NCI-H2196 (cell line): ENCODE measurements around the gene GLRX5.

ENCODE experiments used
- DNase-seq: peaks from one replicate; lab custom pipeline; 2025; ENCODE audit not compliant: unreplicated experiment; lab: John Stamatoyannopoulos, UW

GLRX5 gene

DNA sequence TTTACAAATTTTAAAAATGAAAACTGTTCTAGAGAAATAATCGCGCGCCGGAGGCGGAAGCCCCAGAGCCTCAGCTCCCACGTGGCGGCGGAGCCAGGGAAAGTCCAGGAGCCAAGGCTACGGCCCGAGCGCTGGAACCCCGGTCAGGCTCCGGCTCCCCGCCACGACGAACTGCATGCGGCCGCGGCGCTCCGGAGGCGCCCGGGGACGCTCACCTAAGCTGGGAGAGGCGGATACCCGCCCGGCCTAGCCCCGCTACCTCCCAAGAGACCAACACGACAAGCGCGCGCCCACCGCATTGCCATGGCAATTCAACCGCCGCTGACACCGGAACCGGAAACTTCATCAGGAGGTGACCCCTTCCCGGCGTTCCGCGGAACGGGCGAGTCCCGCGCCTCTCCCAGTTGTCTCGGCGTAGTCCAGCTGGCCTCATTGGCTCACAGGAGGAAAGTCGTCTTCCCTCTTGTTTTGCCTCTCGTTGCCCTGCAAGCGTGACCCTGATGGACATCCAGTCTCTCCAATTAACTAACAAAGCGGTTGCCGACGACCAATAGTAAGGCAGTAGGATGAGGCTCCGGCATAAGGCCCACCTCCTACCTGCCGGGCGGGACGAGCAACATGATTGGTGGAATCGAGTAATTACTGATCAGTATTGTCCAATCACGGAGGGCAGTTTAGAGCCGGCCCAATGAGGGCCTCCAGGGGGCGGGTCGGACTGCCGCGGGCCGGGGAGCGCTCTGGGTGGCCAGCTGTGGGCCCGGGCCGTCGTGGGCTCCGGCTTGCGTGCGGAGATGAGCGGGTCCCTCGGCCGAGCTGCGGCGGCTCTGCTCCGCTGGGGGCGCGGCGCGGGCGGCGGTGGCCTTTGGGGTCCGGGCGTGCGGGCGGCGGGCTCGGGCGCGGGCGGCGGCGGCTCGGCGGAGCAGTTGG, at the start of gene GLRX5:
Gene GLRX5, plus strand, starts transcription at position 752 of the 927 bp plus-strand sequence. Its CDS starts 40 bp downstream, at position 792.
- peak; percentile 97 for DNase-seq

DNA sequence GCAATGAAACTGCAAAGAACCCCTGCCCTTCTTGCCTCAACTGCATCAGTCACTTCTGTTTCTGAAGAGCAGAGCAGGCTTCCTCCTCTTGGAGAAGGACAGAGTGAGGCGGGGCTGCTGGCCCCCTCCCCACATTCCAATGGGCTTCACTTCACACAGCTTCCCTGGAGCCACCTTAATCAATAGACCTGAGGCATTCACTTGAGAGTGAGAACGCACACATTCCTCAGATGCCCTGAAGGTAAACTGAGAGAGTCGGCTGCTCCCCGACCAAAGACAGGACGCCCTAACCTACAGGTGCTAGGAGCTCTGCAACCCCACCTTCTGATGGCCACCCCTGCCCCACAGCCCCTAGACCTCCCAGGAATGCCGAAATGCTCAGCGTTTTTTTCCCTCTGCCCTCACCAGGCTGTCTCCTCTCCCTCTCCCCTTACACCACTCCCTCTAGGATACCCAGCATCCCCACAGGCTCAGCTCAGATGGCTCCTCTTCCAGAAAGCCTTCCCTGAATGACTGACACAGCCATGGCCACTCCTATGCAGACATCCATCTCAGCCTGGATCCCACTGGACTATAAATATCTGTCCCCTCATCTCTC, 49.5 kb upstream of the GLRX5 start:
- DNase-seq, result no peak

DNA sequence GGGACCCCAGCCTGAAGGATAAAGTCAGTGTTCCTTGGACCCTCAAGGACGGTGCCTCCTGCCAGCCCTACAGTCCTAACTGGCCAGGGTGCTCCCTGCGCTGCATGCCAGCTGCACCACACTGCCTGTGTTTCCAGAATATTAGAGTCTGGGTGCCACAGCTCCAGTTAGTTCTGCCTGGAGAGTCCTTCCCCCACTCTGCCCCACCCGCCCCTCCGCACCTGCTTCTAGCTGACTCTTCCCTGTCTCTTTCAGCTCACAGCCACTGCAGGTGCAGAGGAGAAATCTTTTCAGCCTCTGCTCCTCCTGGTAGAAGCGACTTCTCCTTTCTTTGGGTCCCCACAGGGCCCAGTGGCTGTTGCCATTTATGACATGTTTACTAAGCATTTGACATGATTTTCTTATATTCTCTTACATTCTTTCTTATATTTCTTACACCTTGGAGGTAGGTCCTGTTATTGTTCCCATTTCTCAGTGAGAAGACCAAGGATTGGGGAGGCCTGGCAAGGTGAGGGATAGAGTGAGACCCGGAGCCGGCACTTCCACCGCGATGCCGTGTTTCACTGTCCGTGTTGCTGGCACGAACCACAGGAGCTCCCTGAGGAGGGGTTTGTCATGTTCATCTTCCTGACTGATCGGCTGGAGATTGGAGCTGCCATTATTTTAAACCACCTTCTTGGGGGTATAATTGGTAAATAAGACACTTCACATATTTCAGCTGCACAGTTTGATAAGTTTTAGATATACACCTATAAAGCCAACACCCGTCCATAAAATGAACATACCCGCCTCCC, 47.8 kb upstream of the GLRX5 start:
- no peak for DNase-seq

DNA sequence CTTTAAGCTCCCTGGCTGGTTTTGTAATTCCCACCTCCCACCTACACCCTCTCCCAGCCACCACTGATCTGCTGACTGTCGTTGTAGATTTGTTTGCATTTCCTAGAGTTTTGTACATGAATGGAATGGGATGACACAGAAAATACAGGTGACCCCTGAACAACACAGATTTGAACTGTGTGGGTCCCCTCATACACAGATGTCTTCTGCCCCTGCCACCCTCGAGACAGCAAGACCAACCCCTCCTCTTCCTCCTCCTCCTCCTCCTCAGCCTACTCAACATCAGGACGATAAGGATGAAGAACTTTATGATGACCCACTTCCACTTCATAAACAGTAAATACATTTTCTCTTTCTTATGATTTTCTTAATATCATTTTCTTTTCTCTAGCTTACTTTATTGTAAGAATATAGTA, 47.2 kb upstream of the GLRX5 start:
- DNase-seq, result no peak

DNA sequence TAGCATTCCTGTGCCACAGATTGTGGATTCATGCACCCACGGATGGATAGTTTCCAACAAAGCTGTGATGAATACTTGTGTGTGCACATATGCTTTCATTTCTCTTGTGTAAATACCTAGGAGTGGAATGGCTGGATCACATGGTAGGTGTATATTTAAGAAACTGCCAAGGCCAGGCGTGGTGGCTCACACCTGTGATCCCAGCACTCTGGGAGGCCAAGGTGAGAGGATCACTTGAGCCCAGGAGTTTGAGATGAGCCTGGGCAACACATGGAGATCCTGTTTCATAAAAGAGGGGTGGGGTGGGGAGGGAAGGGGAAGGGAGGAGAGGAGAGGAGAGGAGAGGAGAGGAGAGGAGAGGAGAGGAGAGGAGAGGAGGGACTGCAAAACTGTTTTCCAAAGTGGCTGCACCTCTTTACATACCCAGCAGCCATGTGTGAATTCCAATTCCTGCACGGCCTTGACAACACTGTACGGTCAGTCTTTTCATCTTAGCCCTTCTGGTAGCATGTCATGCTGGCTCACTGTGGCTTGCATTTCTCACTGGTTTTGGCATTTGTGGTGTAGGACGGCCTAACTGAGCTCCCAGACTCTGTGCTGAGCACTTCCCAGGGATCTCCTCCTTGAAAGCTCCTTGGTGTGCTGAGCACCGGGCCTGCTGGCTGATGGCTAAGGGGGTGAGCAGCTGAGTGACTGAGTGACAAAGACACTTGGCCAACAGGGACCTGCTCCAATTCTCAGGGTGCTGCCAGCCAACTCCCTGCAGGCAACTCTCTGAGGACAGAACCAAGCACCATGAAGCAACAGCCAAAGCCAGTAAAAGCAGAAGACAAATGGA, 46.3 kb upstream of the GLRX5 start:
- DNase-seq, result no peak

DNA sequence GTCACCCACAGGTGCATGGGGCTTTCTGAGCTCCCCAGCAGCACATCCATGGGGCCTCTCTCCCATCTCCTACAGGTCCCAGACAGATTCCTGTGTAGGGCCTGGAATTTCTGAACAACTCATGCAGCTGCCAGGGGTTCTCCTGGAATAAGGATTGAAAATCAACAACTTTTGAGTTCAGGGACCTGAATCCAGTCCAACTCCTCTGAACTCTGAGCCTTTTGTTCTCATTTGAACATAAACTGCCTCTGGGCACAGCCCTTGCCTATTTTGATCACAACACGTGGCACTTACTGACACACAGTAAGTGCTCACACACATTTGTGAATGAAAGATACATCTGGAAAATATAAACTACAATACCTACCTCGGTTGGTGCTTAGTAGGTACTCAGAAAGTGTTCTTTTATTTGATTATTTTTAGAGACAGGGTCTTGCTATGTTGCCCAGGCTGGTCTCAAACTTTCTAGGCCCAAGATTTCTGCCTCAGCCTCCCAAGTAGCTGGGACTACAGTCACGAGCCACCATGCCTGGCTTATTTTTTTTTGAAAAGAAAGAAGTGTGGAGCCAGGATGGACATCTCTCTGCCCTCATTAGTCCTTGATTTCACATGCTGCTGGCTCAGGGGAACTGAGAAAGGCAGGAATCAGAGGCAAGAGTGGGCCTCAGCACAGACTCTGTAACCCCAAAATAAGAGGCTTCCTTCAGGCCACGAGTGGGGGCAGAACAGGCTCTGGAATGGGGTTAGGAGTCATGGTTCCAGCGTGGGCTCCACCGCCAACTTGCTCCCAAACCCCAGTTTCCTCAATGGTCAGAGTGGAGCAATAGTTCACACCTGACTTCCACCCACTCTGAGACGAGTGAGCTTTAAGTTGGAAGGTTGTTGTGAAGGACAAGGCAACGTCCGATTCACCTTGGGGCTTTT, 45.4 kb upstream of the GLRX5 start:
- DNase-seq, result no peak

DNA sequence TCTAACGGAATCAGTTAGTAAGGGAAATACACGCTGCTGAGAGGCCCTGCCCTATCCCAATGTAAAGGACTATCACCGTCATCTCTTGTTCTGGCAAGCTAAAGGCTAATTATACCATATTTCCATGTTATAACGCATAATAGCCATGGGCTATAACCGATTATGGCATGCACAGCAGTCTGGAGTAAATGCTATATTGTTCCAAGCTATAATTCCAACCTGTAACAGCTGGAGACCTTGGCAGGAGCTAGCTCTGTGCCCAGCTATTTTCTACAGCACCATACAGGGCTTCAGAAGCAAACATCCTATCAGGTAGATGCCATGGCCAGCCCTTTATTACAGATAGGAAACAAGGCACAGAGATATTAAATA, 44.7 kb upstream of the GLRX5 start:
- no peak for DNase-seq

DNA sequence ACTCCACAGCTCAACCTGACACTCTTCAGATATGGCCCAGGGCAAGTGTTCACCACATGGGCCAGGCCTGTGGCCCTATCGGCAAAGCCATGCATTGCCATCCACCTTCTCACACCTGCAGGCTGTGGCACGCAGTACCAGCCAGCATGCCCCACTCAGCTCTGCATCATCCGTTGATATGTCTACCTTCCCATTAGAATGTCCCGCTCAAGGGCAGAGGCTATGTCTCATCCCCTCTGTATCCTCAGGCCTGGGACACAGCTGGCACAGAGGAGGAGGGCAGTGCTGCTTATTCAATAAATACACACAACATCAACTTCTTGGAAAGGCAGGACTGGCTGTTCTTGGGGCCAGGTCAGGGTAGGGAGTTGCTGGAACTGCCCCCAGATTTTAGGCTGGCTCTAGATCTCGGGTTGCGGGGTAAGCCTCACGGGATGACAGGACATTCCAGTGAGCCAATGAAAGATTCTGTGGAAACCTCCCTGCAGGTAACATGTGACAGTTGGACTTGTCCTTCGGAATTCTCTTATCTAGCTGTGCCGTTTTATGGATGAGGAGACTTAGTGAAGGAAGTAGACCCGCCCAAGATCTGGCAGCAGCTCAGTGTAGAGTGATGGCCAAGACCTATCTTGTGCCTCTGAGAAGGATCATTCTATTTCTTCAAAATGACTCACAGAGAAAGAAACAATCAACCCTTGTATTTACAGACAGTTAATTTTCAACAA, 44.0 kb upstream of the GLRX5 start:
- DNase-seq, result no peak

DNA sequence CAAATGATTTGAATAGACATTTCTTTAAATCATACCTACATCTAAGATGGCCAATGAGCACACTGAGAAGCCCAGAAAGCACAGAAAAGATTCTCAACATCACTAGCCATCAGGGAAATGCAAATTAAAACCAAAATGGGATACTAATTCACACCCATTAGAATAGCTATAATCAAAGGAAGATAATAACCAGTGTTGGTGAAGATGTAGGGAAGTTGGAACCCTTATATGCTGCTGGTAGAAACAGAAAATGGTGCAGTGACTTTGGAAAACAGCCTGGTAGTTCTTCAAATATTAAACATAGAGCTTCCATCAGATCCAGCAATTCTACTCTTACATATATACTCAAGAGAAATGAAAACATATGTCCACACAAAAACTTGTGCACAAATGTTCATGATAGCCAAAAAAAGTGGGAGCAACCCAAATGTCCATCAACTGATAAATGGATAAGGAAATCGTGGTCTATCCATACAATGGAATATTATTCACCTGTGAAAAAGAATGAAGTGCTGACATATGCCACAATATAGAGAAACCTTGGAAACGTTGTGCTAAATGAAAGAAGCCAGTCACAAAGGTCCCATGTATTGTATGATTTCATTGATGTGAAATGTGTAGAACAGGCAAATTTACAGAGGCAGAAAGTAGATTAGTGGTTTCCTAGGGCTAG, 42.8 kb upstream of the GLRX5 start:
- no peak for DNase-seq

DNA sequence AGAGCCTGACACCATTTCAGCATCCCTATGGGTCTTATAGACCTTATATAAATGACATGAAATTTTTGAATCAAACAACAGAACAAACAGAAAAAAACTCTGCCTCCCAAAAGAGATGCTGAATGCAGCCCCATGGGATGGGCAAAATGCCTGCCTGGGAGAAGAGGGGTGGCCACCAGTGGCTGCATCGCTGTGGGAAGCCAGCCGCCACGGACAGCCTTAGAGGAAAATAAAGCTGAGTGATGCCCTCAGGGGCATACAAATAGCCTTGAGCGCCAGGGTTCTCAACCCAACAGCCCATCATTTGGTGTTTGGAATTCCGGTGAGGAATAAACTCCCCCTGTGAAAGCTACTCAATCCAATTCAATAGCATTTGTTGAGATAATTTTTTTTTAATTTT, 41.3 kb upstream of the GLRX5 start:
- no peak for DNase-seq

DNA sequence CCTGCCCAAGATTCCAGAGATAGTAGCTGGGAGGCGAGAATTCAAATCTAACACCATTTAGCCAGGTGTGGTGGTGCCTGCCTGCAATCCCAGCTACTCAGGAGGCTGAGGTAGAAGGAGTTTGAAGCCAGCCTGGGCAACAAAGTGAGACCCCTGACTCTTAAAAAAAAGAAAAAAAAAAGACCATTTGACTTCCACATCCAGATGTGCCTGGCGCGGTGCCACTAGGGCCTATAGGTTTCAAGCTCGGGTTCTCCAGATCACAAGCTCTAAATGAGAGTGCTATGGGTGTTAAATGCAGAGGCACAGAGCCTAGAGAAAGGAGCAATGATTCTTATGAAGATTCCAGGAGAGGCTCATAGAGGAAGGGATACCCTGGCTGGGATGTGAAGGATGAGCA, 40.9 kb upstream of the GLRX5 start:
- DNase-seq, result no peak

DNA sequence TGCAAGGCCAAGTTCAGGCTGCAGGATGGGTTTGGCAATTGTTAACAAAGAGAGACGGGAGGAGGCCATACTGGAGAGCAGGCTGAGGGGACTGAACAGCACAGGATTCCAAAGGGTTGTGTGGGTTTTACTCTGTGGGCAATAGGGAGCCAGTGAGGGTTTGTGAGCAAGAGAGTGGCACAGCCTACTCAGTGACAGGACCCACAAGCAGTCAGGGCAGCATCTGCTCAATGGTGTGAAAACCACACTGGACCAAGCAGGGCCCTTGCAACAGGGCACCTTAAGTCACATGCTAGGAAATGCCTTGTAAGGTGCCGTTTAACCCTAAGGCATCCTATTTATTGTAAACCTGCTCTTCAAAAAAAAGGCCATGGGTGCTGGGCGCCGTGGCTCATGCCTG, 40.4 kb upstream of the GLRX5 start:
- no peak for DNase-seq

DNA sequence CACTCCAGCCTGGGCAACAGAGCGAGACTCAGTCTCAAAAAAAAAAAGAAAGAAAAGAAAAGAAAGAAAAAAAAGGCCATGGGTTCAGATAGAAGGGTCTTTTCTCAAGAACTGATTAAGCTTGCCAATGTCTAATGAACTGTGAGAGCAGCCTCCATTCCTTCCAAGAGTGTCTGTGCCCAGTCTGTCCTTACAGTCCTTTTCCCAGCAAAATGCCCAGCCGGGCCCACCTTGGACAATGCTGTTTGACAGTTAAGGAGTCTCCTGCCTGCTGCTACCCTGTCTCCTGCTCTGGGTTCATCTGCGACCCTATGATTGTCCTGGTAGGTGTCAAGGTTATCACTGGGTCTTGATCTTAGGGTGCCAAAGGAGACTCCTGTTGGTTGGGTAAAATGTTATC, 39.8 kb upstream of the GLRX5 start:
- DNase-seq, result no peak

DNA sequence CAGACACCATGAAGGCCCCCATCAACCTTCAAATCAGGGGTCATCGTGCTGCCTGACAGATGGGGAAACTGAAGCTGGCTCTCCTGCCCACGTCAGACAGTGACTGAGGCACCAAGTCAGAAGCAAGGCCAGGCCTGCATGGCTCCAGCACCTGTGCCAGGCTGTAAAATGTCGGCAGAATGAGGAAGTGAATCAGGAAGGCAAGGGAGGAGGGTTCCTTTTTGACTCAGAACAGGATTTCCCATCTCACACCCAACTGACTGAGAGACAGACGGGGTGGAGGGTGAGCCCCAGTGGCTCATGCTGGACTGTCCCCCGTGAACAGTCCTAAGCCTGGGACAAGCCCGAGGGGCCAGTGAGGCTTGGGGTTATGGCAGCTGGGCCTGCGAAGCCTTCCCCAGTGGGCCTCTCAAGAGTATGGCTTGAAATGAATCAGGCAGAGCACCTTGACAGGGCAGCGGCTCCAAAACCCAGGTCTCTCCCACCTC, 39.3 kb upstream of the GLRX5 start:
- no peak for DNase-seq

DNA sequence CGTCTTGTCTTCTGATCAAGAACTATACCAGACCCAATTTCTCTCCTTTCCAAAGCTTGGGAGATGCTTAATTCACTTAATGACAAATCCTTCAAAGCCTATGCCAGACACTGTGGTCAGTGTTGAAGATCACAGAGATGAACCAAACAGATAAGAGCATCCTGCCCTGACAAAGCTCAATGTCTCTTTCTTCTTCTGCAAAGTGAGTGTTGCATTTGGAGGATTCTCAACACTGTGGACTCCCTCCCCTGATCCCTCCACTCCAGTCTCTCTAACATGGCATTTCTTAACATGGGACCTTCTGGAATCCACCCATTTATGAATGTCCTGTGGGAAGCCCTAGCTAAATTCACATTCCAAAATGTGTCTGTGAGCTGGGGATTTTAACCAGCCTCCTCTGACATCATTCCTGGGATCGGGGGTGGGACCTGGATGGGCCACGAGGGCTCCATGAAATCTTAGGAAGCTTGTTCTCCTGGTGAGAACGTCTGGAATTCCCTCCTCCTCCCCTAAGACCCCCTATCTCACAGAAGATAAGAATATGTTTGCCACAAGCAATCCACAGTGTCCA, 38.7 kb upstream of the GLRX5 start:
- DNase-seq, result no peak

DNA sequence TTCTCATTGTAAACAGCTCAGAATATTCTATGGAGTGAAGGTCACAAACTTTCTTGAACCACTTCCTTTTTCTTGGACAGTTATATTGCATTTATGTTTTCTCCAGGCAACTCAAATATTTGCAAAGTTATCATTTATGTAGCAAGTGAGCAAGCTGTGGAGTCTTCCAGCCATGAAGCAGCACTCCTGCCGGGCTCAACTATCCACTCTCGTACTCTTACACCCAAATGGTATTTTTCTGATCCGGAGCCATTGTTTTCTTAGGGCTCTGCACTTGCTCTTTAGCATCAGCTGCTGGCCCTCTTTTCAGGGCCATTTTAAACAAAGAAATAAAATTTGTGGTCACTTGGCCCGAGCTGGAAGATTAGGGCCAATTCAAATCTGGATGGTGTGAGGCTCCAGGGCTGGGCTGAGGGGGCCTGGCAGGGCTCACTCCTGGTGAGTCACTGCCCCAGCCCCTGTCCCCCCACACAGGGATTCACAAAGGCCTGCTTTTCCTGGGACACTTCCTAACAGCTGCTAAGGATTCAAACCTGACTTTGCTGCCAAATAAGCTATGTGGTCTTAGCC, 38.1 kb upstream of the GLRX5 start:
- DNase-seq, result no peak

DNA sequence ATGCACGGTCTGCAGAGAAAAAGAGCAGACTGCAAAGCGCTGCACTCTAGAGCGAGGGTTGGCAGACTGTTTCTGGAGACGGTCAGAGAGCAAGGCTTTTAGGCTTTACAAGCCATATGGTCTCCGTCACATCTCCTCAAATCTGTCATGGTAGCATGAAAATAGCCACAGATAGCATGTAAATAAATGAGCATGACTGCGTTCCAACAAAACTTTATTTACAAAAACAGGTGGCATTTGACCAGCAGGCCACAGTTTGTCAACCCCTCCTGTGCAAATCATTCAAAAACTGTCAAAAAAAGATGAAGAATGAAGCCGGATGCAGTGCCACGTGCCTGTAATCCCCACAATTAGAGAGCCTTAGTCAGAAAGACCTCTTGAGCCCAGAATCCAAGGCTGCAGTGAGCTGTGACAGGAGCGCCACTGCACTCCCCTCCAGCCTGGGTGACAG, 37.3 kb upstream of the GLRX5 start:
- no peak for DNase-seq
